ENCODE results near the gene CPNE4. TPM values are rescaled to one million over a fixed set of nuclear protein-coding genes. Genes with fewer than 3 reads are reported as not detected.

The CPNE4 gene
- total RNA-seq, 2 donors from 2014 or later = 0.31 to 28.0 TPM

GRCh38 chr3:132032959-132033358 is 1.9 kb downstream of the CPNE4 start:
- H3K27me3 ChIP-seq = peaks cover 3 to 18% of the 10 kb centered on the region in 2 donors
- no peak overlapping the region for H3K4me3 ChIP-seq

DNA sequence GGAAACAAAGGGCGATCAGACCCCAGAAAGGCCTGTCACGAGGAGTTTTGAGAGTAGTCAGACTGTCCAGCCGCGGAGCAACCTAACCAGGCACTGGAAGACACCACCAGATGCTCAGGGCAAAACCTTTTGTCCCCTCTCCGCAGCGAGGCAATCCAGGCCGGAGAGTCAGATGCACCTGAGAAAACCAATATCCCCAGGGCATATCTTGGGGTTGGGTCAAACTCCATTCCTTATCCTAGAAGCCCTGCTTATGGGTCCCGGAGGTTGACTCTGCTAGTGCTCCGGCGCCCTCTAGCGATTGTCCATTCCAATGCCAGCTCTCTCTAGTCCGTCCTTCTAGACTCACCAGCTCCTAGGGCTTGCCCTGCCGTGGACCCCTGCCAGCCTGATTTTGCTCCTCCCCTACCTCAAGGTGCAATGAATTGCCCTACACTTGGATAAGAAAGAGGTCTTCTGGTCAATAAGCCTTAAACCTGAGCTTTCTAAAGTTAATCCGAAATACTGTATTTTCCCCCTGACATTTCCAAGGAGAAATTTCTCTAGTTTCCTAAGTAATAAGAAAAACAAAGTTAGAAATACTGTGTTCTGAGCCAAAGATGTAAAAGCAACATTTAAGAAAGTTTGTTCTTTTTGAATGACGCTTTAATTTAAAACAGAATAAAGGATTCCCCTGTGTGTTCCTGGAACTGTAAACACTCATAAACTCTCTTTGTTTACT is 5.5 kb downstream of the CPNE4 start:
- H3K9me3 ChIP-seq = no peaks in the 10 kb centered on the region
- H3K36me3 ChIP-seq = no peaks in the 10 kb centered on the region
- H3K27ac ChIP-seq = no peak overlapping the region
- TF ChIP-seq, protein P1, sequence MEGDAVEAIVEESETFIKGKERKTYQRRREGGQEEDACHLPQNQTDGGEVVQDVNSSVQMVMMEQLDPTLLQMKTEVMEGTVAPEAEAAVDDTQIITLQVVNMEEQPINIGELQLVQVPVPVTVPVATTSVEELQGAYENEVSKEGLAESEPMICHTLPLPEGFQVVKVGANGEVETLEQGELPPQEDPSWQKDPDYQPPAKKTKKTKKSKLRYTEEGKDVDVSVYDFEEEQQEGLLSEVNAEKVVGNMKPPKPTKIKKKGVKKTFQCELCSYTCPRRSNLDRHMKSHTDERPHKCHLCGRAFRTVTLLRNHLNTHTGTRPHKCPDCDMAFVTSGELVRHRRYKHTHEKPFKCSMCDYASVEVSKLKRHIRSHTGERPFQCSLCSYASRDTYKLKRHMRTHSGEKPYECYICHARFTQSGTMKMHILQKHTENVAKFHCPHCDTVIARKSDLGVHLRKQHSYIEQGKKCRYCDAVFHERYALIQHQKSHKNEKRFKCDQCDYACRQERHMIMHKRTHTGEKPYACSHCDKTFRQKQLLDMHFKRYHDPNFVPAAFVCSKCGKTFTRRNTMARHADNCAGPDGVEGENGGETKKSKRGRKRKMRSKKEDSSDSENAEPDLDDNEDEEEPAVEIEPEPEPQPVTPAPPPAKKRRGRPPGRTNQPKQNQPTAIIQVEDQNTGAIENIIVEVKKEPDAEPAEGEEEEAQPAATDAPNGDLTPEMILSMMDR (IDR thresholded peaks at IDR 0.05) = peak; percentile 75 to 90
- peaks cover 0 to 2% of the 10 kb centered on the region in 2 donors for H3K4me1 ChIP-seq
- H3K4me3 ChIP-seq = no peak overlapping the region
- peaks cover 0 to under 1% of the 10 kb centered on the region in 2 donors for H3K27me3 ChIP-seq
- DNase-seq (ENCODE audit: low spot score) = peak; percentile 81

More at GRCh38 chr3:132032959-132033358, 1.9 kb downstream of the CPNE4 start:
- TF ChIP-seq, protein P1 (IDR thresholded peaks at IDR 0.05) = no peak
- H3K36me3 ChIP-seq = no peaks in the 10 kb centered on the region
- DNase-seq (ENCODE audit: low spot score) = no peak
- peaks cover 0 to 16% of the 10 kb centered on the region in 2 donors for H3K4me1 ChIP-seq
- H3K27ac ChIP-seq = no peak overlapping the region
- no peaks in the 10 kb centered on the region for H3K9me3 ChIP-seq

GRCh38 chr3:132022914-132023313 is 11.9 kb downstream of the CPNE4 start:
- DNase-seq (ENCODE audit: low spot score) = no peak
- H3K27ac ChIP-seq = no peak overlapping the region
- H3K4me3 ChIP-seq = no peak overlapping the region
- H3K27me3 ChIP-seq = no peaks in the 10 kb centered on the region
- TF ChIP-seq, protein P1 (IDR thresholded peaks at IDR 0.05) = no peak
- H3K4me1 ChIP-seq = no peaks in the 10 kb centered on the region
- no peaks in the 10 kb centered on the region for H3K9me3 ChIP-seq
- H3K36me3 ChIP-seq = no peaks in the 10 kb centered on the region

- no peak overlapping the region for H3K27ac ChIP-seq
- no peak overlapping the region for H3K4me3 ChIP-seq
- H3K27me3 ChIP-seq = no peaks in the 10 kb centered on the region
- no peaks in the 10 kb centered on the region for H3K9me3 ChIP-seq
- no peaks in the 10 kb centered on the region for H3K36me3 ChIP-seq
- no peak for DNase-seq (ENCODE audit: low spot score)
- TF ChIP-seq, protein P1 (IDR thresholded peaks at IDR 0.05) = no peak
- no peaks in the 10 kb centered on the region for H3K4me1 ChIP-seq
Measured at GRCh38 chr3:132020058-132020457, 14.8 kb downstream of the CPNE4 start.

DNA sequence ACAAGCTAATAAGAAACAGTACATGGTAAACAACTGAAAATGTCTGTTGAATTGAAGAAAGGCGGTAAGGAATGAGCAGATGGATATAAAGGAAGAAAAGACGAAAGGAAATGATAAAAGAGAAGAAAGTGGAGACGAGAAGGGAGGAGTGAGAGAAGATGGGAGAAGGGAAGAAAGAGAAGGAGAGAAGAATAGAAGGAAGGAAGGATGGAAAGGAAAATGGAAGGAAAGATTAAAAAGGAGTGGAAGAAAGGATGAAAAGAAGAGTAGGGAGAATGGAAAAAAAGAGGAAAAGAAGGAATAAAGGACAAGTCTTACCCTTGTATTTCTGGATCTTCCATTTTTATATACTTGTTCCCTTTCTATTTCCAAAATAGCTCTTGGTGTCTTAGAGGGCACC is 17.7 kb downstream of the CPNE4 start:
- Histone ChIP-seq H3K9me3 (no peaks in the 10 kb centered on the region), H3K4me3 (no peak overlapping the region), H3K27ac (no peak overlapping the region), H3K4me1 (no peaks in the 10 kb centered on the region), H3K27me3 (no peaks in the 10 kb centered on the region), H3K36me3 (no peaks in the 10 kb centered on the region)
- TF ChIP-seq, protein P1 (IDR thresholded peaks at IDR 0.05) = no peak
- no peak for DNase-seq (ENCODE audit: low spot score)
